ENCODE results near the gene HBG1. TPM values are rescaled to one million over a fixed set of nuclear protein-coding genes. Genes with fewer than 3 reads are reported as not detected.

Gene HBG1
- total RNA-seq, 5 donors from 2014 or later (not counting 1 experiment from before 2014, with no cell fraction given), result 1.8 to 6.4 (median 3.3) TPM; not detected in 2

- DNase-seq, result peak in 2 of 35 experiments; percentile 6 to 58
- Mint-ChIP-seq H3K4me1 (no peaks in the 10 kb centered on the region), H3K9me3 (no peaks in the 10 kb centered on the region), H3K27me3 (peaks cover 1 to 4% of the 10 kb centered on the region in 2 donors), H3K36me3 (no peaks in the 10 kb centered on the region), H3K27ac (no peak overlapping the region), H3K4me3 (no peak overlapping the region)
- ATAC-seq (replicated peaks in 1 of 4), result no peak
- WGBS (ENCODE audit: insufficient coverage), result 33% methylated on average over 2 of the region's 3 CpGs
- ChIA-PET POLR2A (no interaction called here), CTCF (no interaction called here)
- Histone ChIP-seq H3K36me3 (ENCODE audit: control insufficient read depth in 2 of 2, extremely low read depth in 1 of 2, insufficient read depth in 1 of 2, low read length in 1 of 2) (no peaks in the 10 kb centered on the region), H3K27me3 (replicated peaks in 1 of 2; ENCODE audit: control insufficient read depth in 2 of 2, extremely low read depth in 1 of 2, insufficient read depth in 2 of 2, low read length in 1 of 2) (no peaks in the 10 kb centered on the region), H3K27ac (ENCODE audit: low read length) (no peak overlapping the region), H3K4me3 (ENCODE audit: control insufficient read depth in 1 of 2, extremely low read depth in 1 of 2, low read length in 1 of 2) (no peak overlapping the region), H3K9me3 (no peaks in the 10 kb centered on the region), H3K4me1 (ENCODE audit: control insufficient read depth in 1 of 2, extremely low read depth in 1 of 2, insufficient read depth in 2 of 2, low read length in 2 of 2) (no peaks in the 10 kb centered on the region)
Measured at GRCh38 chr11:5280582-5281102, 31.0 kb upstream of the HBG1 start.

GRCh38 chr11:5279471-5280090 is 29.9 kb upstream of the HBG1 start:
- DNase-seq (no peak), ATAC-seq (replicated peaks in 1 of 4) (no peak)
- H3K4me3 Mint-ChIP-seq, result no peak overlapping the region
- 79% methylated on average over 3 of the region's 4 CpGs for WGBS (ENCODE audit: insufficient coverage)
- no peaks in the 10 kb centered on the region for H3K27me3 ChIP-seq (replicated peaks in 1 of 2; ENCODE audit: control insufficient read depth in 2 of 2, extremely low read depth in 1 of 2, insufficient read depth in 2 of 2, low read length in 1 of 2)
- H3K4me1 ChIP-seq (ENCODE audit: control insufficient read depth in 1 of 2, extremely low read depth in 1 of 2, insufficient read depth in 2 of 2, low read length in 2 of 2), result no peaks in the 10 kb centered on the region
- no peak overlapping the region for H3K4me3 ChIP-seq (ENCODE audit: control insufficient read depth in 1 of 2, extremely low read depth in 1 of 2, low read length in 1 of 2)
- ChIA-PET POLR2A (no interaction called here), CTCF (no interaction called here)
- H3K4me1 Mint-ChIP-seq, result no peaks in the 10 kb centered on the region
- H3K36me3 ChIP-seq (ENCODE audit: control insufficient read depth in 2 of 2, extremely low read depth in 1 of 2, insufficient read depth in 1 of 2, low read length in 1 of 2), result no peaks in the 10 kb centered on the region
- no peaks in the 10 kb centered on the region for H3K9me3 Mint-ChIP-seq
- no peak overlapping the region for H3K27ac Mint-ChIP-seq
- no peaks in the 10 kb centered on the region for H3K36me3 Mint-ChIP-seq
- no peak overlapping the region for H3K27ac ChIP-seq (ENCODE audit: low read length)
- H3K27me3 Mint-ChIP-seq, result peaks cover 0 to 4% of the 10 kb centered on the region in 2 donors
- no peaks in the 10 kb centered on the region for H3K9me3 ChIP-seq

DNA sequence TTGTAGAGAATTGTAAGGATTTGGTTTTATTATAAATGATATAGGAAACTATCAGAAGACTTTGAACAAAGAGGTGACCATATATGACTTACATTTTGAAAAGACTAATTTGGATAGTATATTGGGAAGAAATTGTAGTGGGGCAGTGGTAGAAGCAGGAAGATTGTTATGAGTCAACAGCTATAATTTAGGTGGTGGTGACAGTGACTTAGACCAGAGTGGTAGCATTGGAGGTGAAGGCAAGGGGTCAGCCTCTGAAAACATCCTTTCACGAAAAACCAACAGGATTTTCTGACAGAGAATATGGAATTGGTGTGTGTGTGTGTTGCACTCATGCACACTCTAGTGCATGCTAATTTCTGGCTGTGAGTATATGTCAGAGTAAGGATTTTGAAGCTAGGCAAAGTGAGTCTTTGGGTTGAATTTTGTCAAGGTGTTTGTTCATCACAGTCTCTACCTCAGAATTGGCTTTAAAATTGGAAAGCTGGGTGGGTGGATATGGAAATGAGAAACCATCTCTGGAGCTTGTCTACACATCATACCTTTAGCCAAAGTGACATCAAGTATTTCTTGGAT is 28.2 kb upstream of the HBG1 start:
- no peaks in the 10 kb centered on the region for H3K9me3 ChIP-seq
- H3K4me3 ChIP-seq (ENCODE audit: control insufficient read depth in 1 of 2, extremely low read depth in 1 of 2, low read length in 1 of 2), result no peak overlapping the region
- ChIA-PET CTCF (interaction anchor here in 1 of 2 donors (0.6 kb wide), 1 partner anchor 67 kb away, joined by 3 read pairs; no protein-coding TSS in a partner anchor), POLR2A (no interaction called here)
- Mint-ChIP-seq H3K27me3 (peaks cover 0 to 4% of the 10 kb centered on the region in 2 donors), H3K27ac (no peak overlapping the region), H3K4me3 (no peak overlapping the region), H3K4me1 (no peaks in the 10 kb centered on the region), H3K36me3 (no peaks in the 10 kb centered on the region), H3K9me3 (no peaks in the 10 kb centered on the region)
- WGBS (ENCODE audit: insufficient coverage), result 75% methylated on average over 1 of the region's 1 CpG
- H3K4me1 ChIP-seq (ENCODE audit: control insufficient read depth in 1 of 2, extremely low read depth in 1 of 2, insufficient read depth in 2 of 2, low read length in 2 of 2), result no peaks in the 10 kb centered on the region
- no peaks in the 10 kb centered on the region for H3K36me3 ChIP-seq (ENCODE audit: control insufficient read depth in 2 of 2, extremely low read depth in 1 of 2, insufficient read depth in 1 of 2, low read length in 1 of 2)
- H3K27ac ChIP-seq (ENCODE audit: low read length), result no peak overlapping the region
- no peaks in the 10 kb centered on the region for H3K27me3 ChIP-seq (replicated peaks in 1 of 2; ENCODE audit: control insufficient read depth in 2 of 2, extremely low read depth in 1 of 2, insufficient read depth in 2 of 2, low read length in 1 of 2)
- ATAC-seq (replicated peaks in 1 of 4), result no peak
- DNase-seq, result no peak

GRCh38 chr11:5276697-5277096 is 27.0 kb upstream of the HBG1 start:
- POLR2A ChIA-PET, result no interaction called here
- DNase-seq (no peak), ATAC-seq (replicated peaks in 1 of 4) (no peak)
- H3K9me3 Mint-ChIP-seq, result no peaks in the 10 kb centered on the region
- H3K27me3 Mint-ChIP-seq, result no peaks in the 10 kb centered on the region
- WGBS (ENCODE audit: insufficient coverage), result 64% methylated on average over 1 of the region's 2 CpGs
- Histone ChIP-seq H3K36me3 (ENCODE audit: control insufficient read depth in 2 of 2, extremely low read depth in 1 of 2, insufficient read depth in 1 of 2, low read length in 1 of 2) (no peaks in the 10 kb centered on the region), H3K9me3 (no peaks in the 10 kb centered on the region), H3K27me3 (replicated peaks in 1 of 2; ENCODE audit: control insufficient read depth in 2 of 2, extremely low read depth in 1 of 2, insufficient read depth in 2 of 2, low read length in 1 of 2) (no peaks in the 10 kb centered on the region), H3K4me3 (ENCODE audit: control insufficient read depth in 1 of 2, extremely low read depth in 1 of 2, low read length in 1 of 2) (no peak overlapping the region), H3K4me1 (ENCODE audit: control insufficient read depth in 1 of 2, extremely low read depth in 1 of 2, insufficient read depth in 2 of 2, low read length in 2 of 2) (no peaks in the 10 kb centered on the region), H3K27ac (ENCODE audit: low read length) (no peak overlapping the region)
- H3K4me3 Mint-ChIP-seq, result no peak overlapping the region
- H3K27ac Mint-ChIP-seq, result no peak overlapping the region
- CTCF ChIA-PET, result no interaction called here
- H3K4me1 Mint-ChIP-seq, result no peaks in the 10 kb centered on the region
- no peaks in the 10 kb centered on the region for H3K36me3 Mint-ChIP-seq

- ATAC-seq (replicated peaks in 1 of 4), result no peak
- no peaks in the 10 kb centered on the region for H3K36me3 Mint-ChIP-seq
- no peaks in the 10 kb centered on the region for H3K4me1 ChIP-seq (ENCODE audit: control insufficient read depth in 1 of 2, extremely low read depth in 1 of 2, insufficient read depth in 2 of 2, low read length in 2 of 2)
- no peak overlapping the region for H3K4me3 Mint-ChIP-seq
- 71% methylated on average over 1 of the region's 6 CpGs for WGBS (ENCODE audit: insufficient coverage)
- peaks cover 2 to 4% of the 10 kb centered on the region in 2 donors for H3K27me3 Mint-ChIP-seq
- ChIA-PET CTCF (interaction anchor here in 1 of 2 donors (0.6 kb wide), 1 partner anchor 1541 kb away, joined by 4 read pairs; no protein-coding TSS in a partner anchor), POLR2A (no interaction called here)
- H3K36me3 ChIP-seq (ENCODE audit: control insufficient read depth in 2 of 2, extremely low read depth in 1 of 2, insufficient read depth in 1 of 2, low read length in 1 of 2), result no peaks in the 10 kb centered on the region
- H3K4me1 Mint-ChIP-seq, result no peaks in the 10 kb centered on the region
- no peak overlapping the region for H3K27ac ChIP-seq (ENCODE audit: low read length)
- H3K27me3 ChIP-seq (replicated peaks in 1 of 2; ENCODE audit: control insufficient read depth in 2 of 2, extremely low read depth in 1 of 2, insufficient read depth in 2 of 2, low read length in 1 of 2), result no peaks in the 10 kb centered on the region
- no peak for DNase-seq
- H3K27ac Mint-ChIP-seq, result no peak overlapping the region
- H3K4me3 ChIP-seq (ENCODE audit: control insufficient read depth in 1 of 2, extremely low read depth in 1 of 2, low read length in 1 of 2), result no peak overlapping the region
- H3K9me3 ChIP-seq, result no peaks in the 10 kb centered on the region
- no peaks in the 10 kb centered on the region for H3K9me3 Mint-ChIP-seq
Measured at GRCh38 chr11:5275369-5276110, 25.9 kb upstream of the HBG1 start.

- ChIA-PET POLR2A (no interaction called here), CTCF (no interaction called here)
- H3K9me3 ChIP-seq, result no peaks in the 10 kb centered on the region
- H3K27me3 Mint-ChIP-seq, result peaks cover 2 to 7% of the 10 kb centered on the region in 2 donors
- 90% methylated on average over 2 of the region's 5 CpGs for WGBS (ENCODE audit: insufficient coverage)
- no peak for ATAC-seq (replicated peaks in 1 of 4)
- no peaks in the 10 kb centered on the region for H3K4me1 ChIP-seq (ENCODE audit: control insufficient read depth in 1 of 2, extremely low read depth in 1 of 2, insufficient read depth in 2 of 2, low read length in 2 of 2)
- H3K9me3 Mint-ChIP-seq, result no peaks in the 10 kb centered on the region
- no peaks in the 10 kb centered on the region for H3K4me1 Mint-ChIP-seq
- no peaks in the 10 kb centered on the region for H3K36me3 Mint-ChIP-seq
- no peak overlapping the region for H3K27ac ChIP-seq (ENCODE audit: low read length)
- DNase-seq, result no peak
- no peak overlapping the region for H3K4me3 Mint-ChIP-seq
- H3K27ac Mint-ChIP-seq, result no peak overlapping the region
- no peaks in the 10 kb centered on the region for H3K36me3 ChIP-seq (ENCODE audit: control insufficient read depth in 2 of 2, extremely low read depth in 1 of 2, insufficient read depth in 1 of 2, low read length in 1 of 2)
- no peaks in the 10 kb centered on the region for H3K27me3 ChIP-seq (replicated peaks in 1 of 2; ENCODE audit: control insufficient read depth in 2 of 2, extremely low read depth in 1 of 2, insufficient read depth in 2 of 2, low read length in 1 of 2)
- H3K4me3 ChIP-seq (ENCODE audit: control insufficient read depth in 1 of 2, extremely low read depth in 1 of 2, low read length in 1 of 2), result no peak overlapping the region
Measured at GRCh38 chr11:5274395-5274794, 24.7 kb upstream of the HBG1 start.
